Hindlimb muscle (tissue), 1 donor: ENCODE measurements around the gene CLMN. TPM values are rescaled to one million over a fixed set of nuclear protein-coding genes. Genes with fewer than 3 reads are reported as not detected.

ENCODE experiments used
- DNase-seq: peaks from one replicate; pipeline ENCODE4 v3.0.0-alpha.2; 2013
- polyA plus RNA-seq: library from polyadenylated mRNA; unstranded; fragments of 120-200 nt; gene quantifications from one replicate; pipeline ENCODE4 v1.2.1, GENCODE V29; 2013; ENCODE audit not compliant: insufficient read length

Gene CLMN
- polyA plus RNA-seq, 1 donor, result 3.1 TPM

- DNase-seq, result no peak
Observed at GRCh38 chr14:95260537-95261361, 59.0 kb downstream of the CLMN start.

GRCh38 chr14:95258754-95259593, 60.7 kb downstream of the CLMN start:
- no peak for DNase-seq

GRCh38 chr14:95258156-95258555, 61.6 kb downstream of the CLMN start:
- no peak for DNase-seq

- no peak for DNase-seq
Observed at GRCh38 chr14:95257521-95257920, 62.2 kb downstream of the CLMN start.

- no peak for DNase-seq
Observed at GRCh38 chr14:95256776-95257060, 63.0 kb downstream of the CLMN start.

GRCh38 chr14:95256002-95256775, 63.5 kb downstream of the CLMN start:
- no peak for DNase-seq

- no peak for DNase-seq
Observed at GRCh38 chr14:95255487-95255886, 64.2 kb downstream of the CLMN start.

- no peak for DNase-seq
Observed at GRCh38 chr14:95255013-95255412, 64.7 kb downstream of the CLMN start.

GRCh38 chr14:95254288-95254687, 65.4 kb downstream of the CLMN start:
- DNase-seq, result peak; percentile 54

- no peak for DNase-seq
Observed at GRCh38 chr14:95253039-95253630, 66.6 kb downstream of the CLMN start.

- DNase-seq, result no peak
Observed at GRCh38 chr14:95252219-95252618, 67.5 kb downstream of the CLMN start.

- no peak for DNase-seq
Observed at GRCh38 chr14:95250936-95251335, 68.8 kb downstream of the CLMN start.

GRCh38 chr14:95250140-95250769, 69.5 kb downstream of the CLMN start:
- DNase-seq, result no peak

GRCh38 chr14:95248432-95248831, 71.3 kb downstream of the CLMN start:
- no peak for DNase-seq

GRCh38 chr14:95246870-95247269, 72.8 kb downstream of the CLMN start:
- DNase-seq, result no peak

GRCh38 chr14:95245334-95245733, 74.4 kb downstream of the CLMN start:
- DNase-seq, result no peak

GRCh38 chr14:95244587-95244986, 75.1 kb downstream of the CLMN start:
- DNase-seq, result no peak

- DNase-seq, result no peak
Observed at GRCh38 chr14:95242870-95243269, 76.8 kb downstream of the CLMN start.

GRCh38 chr14:95240859-95241813, 78.6 kb downstream of the CLMN start:
- DNase-seq, result no peak

- no peak for DNase-seq
Observed at GRCh38 chr14:95238487-95239298, 81.0 kb downstream of the CLMN start.
